Measurements from ENCODE around the gene KLF3.

DNA sequence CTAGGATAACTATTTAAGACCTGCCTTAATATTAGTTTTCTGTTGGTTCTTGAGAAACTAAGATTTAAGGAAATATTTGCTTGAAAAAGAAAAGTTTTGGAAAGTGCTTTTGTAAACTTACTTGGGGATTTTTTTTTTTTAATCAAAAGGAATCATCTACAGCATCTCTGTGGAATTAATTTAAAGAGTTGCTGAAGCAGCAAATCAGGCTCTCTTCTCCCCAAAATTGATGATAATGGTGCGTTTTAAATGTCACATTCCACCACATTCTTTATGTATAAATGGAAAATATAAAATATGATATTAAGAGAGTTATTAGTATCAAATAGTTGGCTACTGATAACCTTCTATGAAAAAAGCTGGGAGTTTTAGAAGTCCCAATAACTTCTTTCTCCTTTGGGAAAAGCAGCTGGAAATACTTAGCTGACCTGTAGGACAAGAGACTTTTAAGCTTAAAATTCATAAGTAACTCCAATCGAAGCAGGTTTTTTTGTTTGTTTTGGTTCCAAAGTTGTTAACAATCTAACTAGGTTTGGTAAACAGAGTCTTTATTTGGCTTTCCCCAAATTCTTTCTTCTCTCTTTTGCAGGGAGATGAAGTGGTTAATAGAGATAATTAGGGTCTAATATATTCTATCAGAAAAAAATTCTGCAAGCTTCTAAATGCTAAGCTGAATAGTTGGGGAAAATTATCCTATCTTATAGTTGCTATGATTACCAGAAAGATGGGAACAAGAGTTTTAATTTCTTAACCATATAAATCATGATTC is 4.4 kb downstream of the KLF3 start:
- no peak for TF ChIP-seq EZH2 (IDR thresholded peaks at IDR 0.05; ENCODE audit: low read depth, unreplicated experiment)
- no peak for TF ChIP-seq STAT1 (IDR thresholded peaks at IDR 0.05; ENCODE audit: unreplicated experiment)
- TF ChIP-seq POLR2AphosphoS5 (IDR thresholded peaks at IDR 0.05; ENCODE audit: low read depth), result no peak
- TF ChIP-seq CTCF (conservative IDR thresholded peaks at IDR 0.05; ENCODE audit: low read depth in 2 of 2), result no peak
- TF ChIP-seq JUNB (IDR thresholded peaks at IDR 0.05; ENCODE audit: unreplicated experiment), result no peak
